Ureter (tissue), 1 donor: Measurements from ENCODE around the gene MON2. TPM values are rescaled to one million over a fixed set of nuclear protein-coding genes. Genes with fewer than 3 reads are reported as not detected.
"Not testable (repeated sequence)": the region's sequence is repeated elsewhere in the genome, so short reads cannot be mapped to it uniquely, and the experiment has no call there.

Experiments
- DNase-seq: peaks from one replicate; pipeline ENCODE4 v3.0.0-alpha.2; 2020; ENCODE audit warnings: low spot score
- total RNA-seq: library from RNA; stranded (reverse); gene quantifications from one replicate; pipeline ENCODE4 v1.2.4, GENCODE V29; 2023
- donor health status: DM: yes; HTN: yes; CAD: no.

The MON2 gene
- total RNA-seq, 1 donor from 2014 or later = 96.9 TPM

- DNase-seq = no peak
Measured at GRCh38 chr12:62481843-62482540, 15.4 kb downstream of the MON2 start.

- no peak for DNase-seq
Measured at GRCh38 chr12:62482769-62483168, 16.1 kb downstream of the MON2 start.

GRCh38 chr12:62484233-62484632, 17.6 kb downstream of the MON2 start:
- no peak for DNase-seq

GRCh38 chr12:62505786-62506185, 39.2 kb downstream of the MON2 start:
- DNase-seq = no peak

DNA sequence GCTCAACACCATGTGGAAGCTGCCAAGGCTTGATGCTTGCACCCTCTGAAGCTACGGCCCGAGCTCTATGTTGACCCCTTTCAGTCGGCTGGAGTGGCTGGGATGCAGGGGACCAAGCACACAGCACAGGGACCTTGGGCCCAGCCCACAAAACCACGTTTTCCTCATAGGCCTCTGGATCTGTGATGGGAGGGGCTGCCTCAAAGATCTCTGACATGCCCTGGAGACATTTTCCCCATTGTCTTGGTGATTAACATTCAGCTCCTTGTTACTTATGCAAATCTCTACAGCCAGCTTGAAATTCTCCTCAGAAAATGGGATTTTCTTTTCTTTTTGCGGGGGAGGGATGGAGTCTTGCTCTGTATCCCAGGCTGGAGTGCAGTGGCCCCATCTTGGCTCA, 46.3 kb downstream of the MON2 start:
- DNase-seq = no peak

DNA sequence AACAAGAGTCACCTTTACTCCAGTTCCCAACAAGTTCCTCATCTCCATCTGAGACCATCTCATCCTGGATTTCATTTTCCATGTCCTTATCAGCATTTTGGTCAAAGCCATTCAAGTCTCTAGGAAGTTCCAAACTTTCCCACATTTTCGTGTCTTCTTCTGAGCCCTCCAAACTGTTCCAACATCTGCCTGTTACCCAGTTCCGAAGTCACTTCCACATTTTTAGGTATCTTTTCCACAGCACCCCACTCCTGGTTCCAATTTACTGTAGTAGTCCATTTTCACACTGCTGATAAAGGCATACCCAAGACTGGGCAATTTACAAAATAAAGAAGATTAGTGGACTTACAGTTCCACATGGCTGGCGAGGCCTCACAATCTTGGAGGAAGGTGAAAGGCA, 47.5 kb downstream of the MON2 start:
- not testable (repeated sequence) for DNase-seq

GRCh38 chr12:62516927-62517326, 50.3 kb downstream of the MON2 start:
- DNase-seq = no peak

GRCh38 chr12:62517887-62518286, 51.3 kb downstream of the MON2 start:
- no peak for DNase-seq

DNA sequence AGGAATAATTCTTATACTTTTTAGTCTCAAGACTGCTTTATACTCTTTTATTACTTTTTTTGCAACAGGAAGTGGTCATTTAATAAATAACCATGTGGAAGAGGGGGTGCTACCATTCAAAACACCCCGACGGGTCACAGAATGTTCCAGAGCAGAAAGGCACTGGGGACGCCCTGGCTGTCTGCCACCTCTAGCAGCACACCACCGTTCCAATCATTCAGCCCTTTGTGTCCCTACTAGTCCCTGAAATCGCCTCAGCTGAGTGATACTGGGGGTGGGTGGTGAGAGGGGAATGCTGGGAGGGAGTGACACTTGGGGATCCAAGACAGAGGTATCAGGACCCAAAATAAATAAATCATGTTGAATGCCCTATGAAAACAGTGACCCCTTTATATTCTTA, 52.4 kb downstream of the MON2 start:
- no peak for DNase-seq

DNA sequence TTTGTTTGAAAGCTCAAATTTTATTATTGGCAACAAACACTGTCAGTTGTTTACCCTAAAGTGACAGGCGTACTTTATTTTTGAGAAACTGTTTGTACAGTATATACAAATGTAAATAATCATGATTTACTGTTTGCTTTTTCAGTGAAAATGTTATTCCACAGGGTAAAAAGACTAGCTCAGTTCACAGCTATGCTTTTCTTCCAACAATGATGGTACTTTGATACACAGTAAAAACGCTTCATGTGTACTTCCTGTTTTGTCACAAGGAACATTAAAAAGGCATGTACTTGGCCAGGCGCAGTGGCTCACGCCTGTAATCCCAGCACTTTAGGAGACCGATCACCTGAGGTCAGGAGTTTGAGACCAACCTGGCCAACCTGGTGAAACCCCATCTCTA, 53.7 kb downstream of the MON2 start:
- no peak for DNase-seq

GRCh38 chr12:62522984-62523383, 56.4 kb downstream of the MON2 start:
- DNase-seq = no peak

DNA sequence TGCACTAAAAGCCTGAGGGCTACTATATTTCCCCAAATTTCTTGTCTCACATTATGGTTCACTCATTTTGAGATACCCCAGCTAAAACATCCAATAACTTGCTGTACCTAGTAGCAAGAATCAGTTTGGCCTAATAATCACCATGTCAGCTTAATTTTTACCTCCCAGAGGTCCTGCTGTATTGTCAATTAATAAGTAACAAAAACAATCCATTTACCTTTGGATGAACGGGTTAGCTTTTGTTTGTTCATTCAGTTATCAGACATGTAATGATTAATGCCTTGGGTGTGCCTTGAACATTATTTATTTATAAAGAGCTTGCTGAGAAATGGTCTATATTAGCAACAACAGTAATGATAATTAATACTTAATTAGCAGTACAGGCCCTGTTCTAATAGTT, 57.0 kb downstream of the MON2 start:
- DNase-seq = no peak

DNA sequence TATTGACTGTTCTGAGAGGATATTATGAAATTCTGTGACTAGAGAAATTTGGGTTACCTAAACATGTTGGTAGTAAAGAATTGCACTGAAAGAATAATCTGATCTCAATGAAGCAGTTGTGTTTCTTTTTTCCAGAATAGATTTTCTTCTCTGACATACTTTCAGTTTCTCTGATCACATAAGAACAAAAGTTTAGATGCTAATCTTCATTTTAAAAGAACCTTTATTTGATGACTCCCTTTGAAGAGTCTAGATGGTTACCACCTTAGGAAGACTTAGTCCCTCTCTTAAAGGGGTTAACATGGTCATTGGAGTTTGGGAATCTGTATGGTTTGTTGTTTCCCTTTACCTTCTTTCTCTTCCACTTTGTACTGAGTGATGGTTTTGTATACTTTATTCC, 58.6 kb downstream of the MON2 start:
- no peak for DNase-seq

- no peak for DNase-seq
Measured at GRCh38 chr12:62530596-62530995, 64.0 kb downstream of the MON2 start.

DNA sequence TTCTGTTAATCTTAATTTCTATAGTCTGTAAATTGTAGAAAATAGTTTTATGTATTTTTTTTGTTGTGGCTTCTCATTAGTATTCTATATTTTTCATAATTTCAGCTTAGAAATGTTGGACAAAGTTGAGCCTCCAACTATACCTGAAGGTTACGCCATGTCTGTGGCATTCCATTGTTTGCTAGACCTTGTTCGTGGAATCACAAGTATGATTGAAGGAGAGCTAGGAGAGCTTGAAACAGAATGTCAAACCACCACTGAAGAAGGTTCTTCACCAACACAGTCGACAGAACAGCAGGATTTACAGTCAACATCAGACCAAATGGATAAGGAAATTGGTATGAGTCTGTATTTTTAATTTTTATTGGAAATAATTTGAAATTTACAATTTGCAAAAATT, 65.7 kb downstream of the MON2 start:
- DNase-seq = no peak

GRCh38 chr12:62533087-62533754, 66.6 kb downstream of the MON2 start:
- no peak for DNase-seq

DNA sequence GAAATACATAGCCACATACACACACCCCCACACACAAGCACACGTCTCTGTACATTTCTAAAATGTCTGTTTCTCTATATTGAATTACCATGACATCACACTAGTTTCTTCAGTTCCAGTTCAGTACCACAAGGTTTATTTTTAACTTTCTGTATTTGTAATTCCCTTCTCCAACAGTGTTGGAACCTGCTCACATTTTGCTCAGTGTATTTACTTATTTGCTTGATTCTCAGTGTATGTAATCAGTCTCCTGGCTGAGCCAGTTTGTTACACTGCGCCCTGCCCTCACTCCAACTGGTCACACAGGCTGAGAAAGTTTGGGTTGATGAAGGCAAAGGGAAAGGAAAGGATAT, 67.1 kb downstream of the MON2 start:
- DNase-seq = peak; percentile 50

DNA sequence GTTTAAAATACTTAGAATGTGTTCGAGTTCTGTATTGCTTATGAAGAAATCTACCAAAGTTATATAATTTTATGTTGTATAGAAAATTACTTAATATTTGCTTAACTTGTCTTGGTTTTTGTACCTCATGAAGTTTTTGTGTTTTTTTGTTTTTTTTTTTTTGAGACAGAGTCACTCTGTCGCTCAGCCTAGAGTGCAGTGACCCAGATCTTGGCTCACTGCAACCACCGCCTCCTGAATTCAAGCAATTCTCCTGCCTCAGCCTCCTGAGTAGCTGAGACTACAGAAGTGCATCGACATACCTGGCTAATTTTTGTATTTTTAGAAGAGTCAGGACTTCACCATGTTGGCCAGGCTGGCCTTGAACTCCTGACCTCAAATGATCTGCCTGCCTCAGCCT, 69.9 kb downstream of the MON2 start:
- DNase-seq = no peak

GRCh38 chr12:62537551-62537950, 70.9 kb downstream of the MON2 start:
- DNase-seq = no peak

- DNase-seq = no peak
Measured at GRCh38 chr12:62540354-62540753, 73.7 kb downstream of the MON2 start.

GRCh38 chr12:62542814-62543213, 76.2 kb downstream of the MON2 start:
- DNase-seq = no peak

DNA sequence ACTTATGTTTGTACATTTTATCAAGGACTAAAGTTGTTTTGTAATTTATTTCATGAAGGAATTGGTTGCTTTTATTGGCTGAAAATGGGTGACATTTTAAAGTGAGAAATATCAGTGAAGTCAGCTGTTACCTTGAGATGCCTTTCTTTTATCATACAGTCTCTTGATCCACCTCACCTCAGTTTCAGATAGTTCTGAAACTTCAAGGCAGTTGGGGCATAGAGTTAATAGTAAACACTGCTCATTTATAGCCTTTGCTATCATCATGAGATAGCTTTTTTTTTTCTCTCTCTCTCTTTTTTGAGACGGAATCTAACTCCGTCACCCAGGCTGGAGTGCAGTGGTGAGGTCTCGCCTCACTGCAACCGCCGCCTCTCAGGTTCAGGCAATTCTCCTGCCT, 76.7 kb downstream of the MON2 start:
- DNase-seq = no peak

- no peak for DNase-seq
Measured at GRCh38 chr12:62543741-62544140, 77.1 kb downstream of the MON2 start.
